Epidermal melanocyte (primary cell): ENCODE data around the gene NMT1.

Experiments used
- DNase-seq: peaks from one replicate; pipeline ENCODE4 v3.0.0; 2011; ENCODE audit warnings: low spot score; ENCODE audit not compliant: insufficient read length

Gene NMT1

GRCh38 chr17:45060797-45061605 is at the start of gene NMT1:
TSS of gene NMT1 (plus strand) at chr17:45061317. CDS start at chr17:45061330, 13 bp downstream.
- peak; percentile 99 for DNase-seq

GRCh38 chr17:45011767-45012166 is 49.4 kb upstream of the NMT1 start:
- DNase-seq = no peak

- DNase-seq = no peak
These were observed 47.8 kb upstream of the NMT1 start for GRCh38 chr17:45013021-45013997.

- DNase-seq = no peak
These were observed 44.9 kb upstream of the NMT1 start for GRCh38 chr17:45016237-45016636.

GRCh38 chr17:45016823-45017222 is 44.3 kb upstream of the NMT1 start:
- DNase-seq = no peak

- no peak for DNase-seq
These were observed 42.6 kb upstream of the NMT1 start for GRCh38 chr17:45018514-45018847.

GRCh38 chr17:45018848-45019711 is 42.0 kb upstream of the NMT1 start:
- peak; percentile 53 for DNase-seq

GRCh38 chr17:45020354-45021138 is 40.6 kb upstream of the NMT1 start:
- no peak for DNase-seq

- peak; percentile 82 for DNase-seq
These were observed 39.4 kb upstream of the NMT1 start for GRCh38 chr17:45021607-45022287.

- DNase-seq = no peak
These were observed 38.8 kb upstream of the NMT1 start for GRCh38 chr17:45022288-45022648.

- no peak for DNase-seq
These were observed 38.3 kb upstream of the NMT1 start for GRCh38 chr17:45022655-45023339.

GRCh38 chr17:45029096-45029495 is 32.0 kb upstream of the NMT1 start:
- DNase-seq = no peak

GRCh38 chr17:45029758-45030423 is 31.2 kb upstream of the NMT1 start:
- no peak for DNase-seq

GRCh38 chr17:45030733-45031132 is 30.4 kb upstream of the NMT1 start:
- DNase-seq = no peak

- DNase-seq = no peak
These were observed 29.6 kb upstream of the NMT1 start for GRCh38 chr17:45031231-45032173.

GRCh38 chr17:45032174-45032541 is 29.0 kb upstream of the NMT1 start:
- DNase-seq = no peak

- no peak for DNase-seq
These were observed 26.5 kb upstream of the NMT1 start for GRCh38 chr17:45034599-45034998.

- DNase-seq = no peak
These were observed 25.3 kb upstream of the NMT1 start for GRCh38 chr17:45035848-45036247.
